Measurements from ENCODE around the gene SHROOM4.

DNA sequence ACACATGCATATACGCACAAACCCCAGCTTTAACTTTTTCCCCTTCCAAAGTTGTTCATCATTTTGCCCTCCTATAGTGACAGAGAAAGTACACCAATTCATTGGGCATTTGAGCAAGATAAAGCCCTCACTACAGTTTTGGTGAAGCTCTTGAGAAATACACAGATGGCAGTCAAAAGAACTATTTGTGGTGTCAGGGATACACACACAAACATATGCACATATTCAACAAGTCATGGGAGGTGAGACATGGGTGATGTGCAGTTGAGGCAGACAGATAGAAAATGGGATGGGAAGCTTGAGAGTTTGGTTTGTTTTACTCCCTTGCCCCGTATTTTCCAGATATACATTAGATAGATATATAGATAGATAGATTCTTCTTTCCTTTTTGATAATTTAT is 11.8 kb upstream of the SHROOM4 start:
- TF ChIP-seq, protein P1, sequence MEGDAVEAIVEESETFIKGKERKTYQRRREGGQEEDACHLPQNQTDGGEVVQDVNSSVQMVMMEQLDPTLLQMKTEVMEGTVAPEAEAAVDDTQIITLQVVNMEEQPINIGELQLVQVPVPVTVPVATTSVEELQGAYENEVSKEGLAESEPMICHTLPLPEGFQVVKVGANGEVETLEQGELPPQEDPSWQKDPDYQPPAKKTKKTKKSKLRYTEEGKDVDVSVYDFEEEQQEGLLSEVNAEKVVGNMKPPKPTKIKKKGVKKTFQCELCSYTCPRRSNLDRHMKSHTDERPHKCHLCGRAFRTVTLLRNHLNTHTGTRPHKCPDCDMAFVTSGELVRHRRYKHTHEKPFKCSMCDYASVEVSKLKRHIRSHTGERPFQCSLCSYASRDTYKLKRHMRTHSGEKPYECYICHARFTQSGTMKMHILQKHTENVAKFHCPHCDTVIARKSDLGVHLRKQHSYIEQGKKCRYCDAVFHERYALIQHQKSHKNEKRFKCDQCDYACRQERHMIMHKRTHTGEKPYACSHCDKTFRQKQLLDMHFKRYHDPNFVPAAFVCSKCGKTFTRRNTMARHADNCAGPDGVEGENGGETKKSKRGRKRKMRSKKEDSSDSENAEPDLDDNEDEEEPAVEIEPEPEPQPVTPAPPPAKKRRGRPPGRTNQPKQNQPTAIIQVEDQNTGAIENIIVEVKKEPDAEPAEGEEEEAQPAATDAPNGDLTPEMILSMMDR (IDR thresholded peaks at IDR 0.05): no peak
- no peak for TF ChIP-seq POLR2A (IDR thresholded peaks at IDR 0.05)
